G401 (cell line): ENCODE data around the gene EAF1. TPM values are rescaled to one million over a fixed set of nuclear protein-coding genes. Genes with fewer than 3 reads are reported as not detected.
"Not testable (repeated sequence)": the region's sequence is repeated elsewhere in the genome, so short reads cannot be mapped to it uniquely, and the experiment has no call there.

ENCODE experiments used
- DNase-seq: peaks from one replicate; pipeline ENCODE4 v3.0.0-alpha.2; 2015; ENCODE audit warnings: low spot score
- in situ Hi-C: cut with HindIII; loops from 2 replicates; pipeline ENCODE4 v1.10.0; 2016; ENCODE audit warnings: low sequenced_read_pairs, mixed read lengths
- total RNA-seq: library from RNA; depleted of rRNA; stranded (reverse); fragments of >200 nt; shearing (Covaris generic); gene quantifications from 2 replicates; pipeline ENCODE4 v1.2.3, GENCODE V29; 2014; rRNA removed

The EAF1 gene
- total RNA-seq, 1 experiment from 2014 or later, result 18.7 TPM

GRCh38 chr3:15470849-15471248 is 43.5 kb downstream of the EAF1 start:
- in situ Hi-C loops, result no loop called here
- DNase-seq, result no peak

GRCh38 chr3:15471861-15472260 is 44.5 kb downstream of the EAF1 start:
- no peak for DNase-seq
- in situ Hi-C loops, result no loop called here

- no peak for DNase-seq
- in situ Hi-C loops, result no loop called here
These were observed 47.8 kb downstream of the EAF1 start for GRCh38 chr3:15475161-15475560.

DNA sequence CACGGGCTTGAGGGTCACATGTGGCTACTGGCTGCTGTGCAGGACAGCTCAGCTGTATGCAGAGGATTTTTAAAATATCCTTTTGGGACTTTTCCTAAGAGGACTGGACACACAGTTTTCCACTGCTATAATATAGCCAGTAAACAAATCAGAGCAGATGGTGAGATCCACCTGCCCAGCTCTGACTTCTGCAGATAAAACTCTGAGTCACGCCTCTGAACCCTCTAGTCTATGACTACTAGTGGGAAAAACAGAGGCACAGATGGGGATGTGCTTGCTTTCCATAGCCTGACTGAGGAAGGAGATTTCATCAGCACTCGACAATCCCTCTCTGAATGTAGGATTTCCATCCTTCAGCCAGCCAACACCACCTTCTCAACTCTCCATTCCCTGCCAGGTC is 49.0 kb downstream of the EAF1 start:
- peak; percentile 83 for DNase-seq
- in situ Hi-C loops, result no loop called here

DNA sequence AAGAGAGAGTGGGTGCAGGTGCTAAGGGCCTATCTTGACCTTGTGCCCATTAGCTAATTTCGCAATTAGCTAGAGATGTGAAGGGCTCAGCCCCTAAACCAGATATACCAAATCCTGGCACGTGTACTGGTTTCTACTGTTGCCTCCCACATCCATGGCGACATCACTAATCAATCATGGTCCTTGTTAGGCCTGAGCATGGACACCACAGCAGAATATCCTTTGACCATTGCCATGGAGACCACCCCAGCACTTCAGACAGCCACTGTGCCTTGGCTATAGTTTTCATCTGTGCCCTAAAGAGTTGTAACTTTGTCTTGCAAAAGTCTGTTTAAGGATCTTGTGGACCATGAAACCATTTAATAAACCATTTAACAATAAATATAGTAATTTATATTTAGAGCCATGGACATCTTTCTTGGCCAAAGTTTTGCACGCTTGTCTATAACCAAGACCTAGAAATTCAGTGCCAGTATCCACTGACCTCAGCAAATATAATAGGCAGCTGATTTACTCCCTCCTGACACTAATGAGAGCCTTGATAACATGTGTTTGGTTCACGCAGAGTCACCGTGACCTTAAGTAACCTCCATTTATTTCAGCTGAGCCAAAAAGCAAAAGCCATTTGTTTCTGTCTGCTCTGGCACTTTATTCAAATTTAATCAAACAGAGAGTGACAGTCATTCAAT is 50.7 kb downstream of the EAF1 start:
- in situ Hi-C loops, result no loop called here

DNA sequence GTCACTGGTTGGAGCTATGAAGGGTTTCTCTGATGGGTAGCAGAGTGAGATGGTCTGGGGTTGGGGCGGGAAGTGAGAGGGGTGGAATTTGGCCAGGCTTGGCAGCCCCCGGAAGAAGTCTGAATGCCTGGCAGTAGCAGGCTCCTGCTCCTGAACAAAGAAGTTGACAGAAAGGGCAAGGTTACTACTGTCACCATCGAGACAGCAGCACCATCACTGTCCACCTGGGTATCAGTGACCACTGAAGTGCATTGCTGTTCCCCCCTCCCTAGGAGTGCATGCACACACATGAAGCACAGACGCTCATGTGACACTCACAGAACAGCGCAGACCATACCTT is 51.2 kb downstream of the EAF1 start:
- no peak for DNase-seq
- in situ Hi-C loops, result no loop called here

More for the DNA sequence above, 50.7 kb downstream of the EAF1 start:
- DNase-seq, result no peak

GRCh38 chr3:15479400-15480224 is 52.2 kb downstream of the EAF1 start:
- no peak for DNase-seq
- in situ Hi-C loops, result no loop called here

DNA sequence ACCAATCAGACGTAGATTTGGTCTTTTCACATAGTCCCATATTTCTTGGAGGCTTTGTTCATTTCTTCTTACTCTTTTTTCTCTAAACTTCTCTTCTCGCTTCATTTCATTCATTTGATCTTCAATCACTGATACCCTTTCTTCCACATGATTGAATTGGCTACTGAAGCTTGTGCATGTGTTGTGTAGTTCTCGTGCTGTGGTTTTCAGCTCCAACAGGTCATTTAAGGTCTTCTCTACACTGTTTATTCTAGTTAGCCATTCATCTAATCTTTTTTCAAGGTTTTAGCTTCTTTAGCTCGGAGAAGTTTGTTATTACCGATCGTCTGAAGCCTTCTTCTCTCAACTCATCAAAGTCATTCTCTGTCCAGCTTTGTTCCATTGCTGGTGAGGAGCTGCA is 57.2 kb downstream of the EAF1 start:
- DNase-seq, in situ Hi-C loops: not testable (repeated sequence)

- DNase-seq, result no peak
- in situ Hi-C loops, result no loop called here
These were observed 58.6 kb downstream of the EAF1 start for GRCh38 chr3:15486020-15486419.

DNA sequence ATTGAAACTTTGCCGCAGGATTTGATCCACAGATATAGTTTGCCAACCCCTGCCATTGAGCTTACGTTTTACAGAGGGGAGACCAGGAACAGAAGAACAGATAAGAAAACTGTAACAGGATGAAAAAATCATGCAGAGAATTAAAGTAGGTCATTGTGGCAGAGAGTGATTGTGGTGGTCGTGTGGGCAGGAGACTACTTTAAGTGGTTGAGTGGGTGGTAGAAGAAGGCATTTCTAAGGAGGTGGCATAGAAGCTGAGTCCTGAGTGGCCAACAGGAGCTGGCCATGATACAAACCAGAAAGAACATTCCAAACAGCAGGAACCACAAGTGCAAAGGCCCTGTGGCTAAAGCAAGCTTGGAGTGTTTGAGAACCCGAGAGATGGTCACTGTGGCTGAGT is 59.6 kb downstream of the EAF1 start:
- no peak for DNase-seq
- in situ Hi-C loops, result no loop called here

DNA sequence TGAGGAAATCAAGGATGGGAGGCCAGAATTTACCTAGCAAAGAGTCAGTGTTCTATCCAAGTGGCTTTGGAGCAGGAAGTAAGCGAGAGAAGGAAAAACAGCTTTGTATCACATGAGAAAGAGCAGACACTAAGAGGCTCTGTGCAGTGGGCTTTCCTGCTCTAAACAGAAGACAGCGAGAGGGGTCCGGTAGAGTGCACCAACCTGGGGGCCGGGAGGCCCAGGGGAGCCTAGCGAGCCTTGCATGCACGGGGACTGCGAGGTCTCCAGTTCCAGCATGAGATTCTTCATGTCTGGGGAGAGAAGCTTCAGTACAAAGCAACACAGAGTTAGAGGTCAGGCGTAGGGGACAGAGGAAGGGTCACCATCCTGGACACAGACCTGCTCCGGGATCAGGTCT is 60.6 kb downstream of the EAF1 start:
- no peak for DNase-seq

DNA sequence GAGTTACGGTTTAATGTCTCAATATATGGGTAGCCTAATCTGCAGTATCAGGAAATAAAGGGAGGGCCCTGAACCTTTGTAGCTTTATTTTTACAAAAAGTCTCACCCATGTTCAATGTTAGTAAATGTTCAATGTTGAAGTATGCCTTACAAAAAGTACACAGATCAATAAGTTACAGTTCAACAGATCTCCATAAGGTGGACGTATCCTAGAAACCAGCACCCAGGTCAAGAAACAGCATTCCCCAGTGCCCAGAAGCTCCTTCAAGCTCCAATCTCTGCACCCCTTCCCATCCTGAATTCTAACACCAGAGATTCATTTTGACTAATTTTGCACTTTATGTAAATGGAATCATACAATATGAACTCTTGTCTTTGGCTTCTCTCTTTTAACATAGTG is 62.8 kb downstream of the EAF1 start:
- DNase-seq, result no peak
- in situ Hi-C loops, result no loop called here

More for the DNA sequence above, 60.6 kb downstream of the EAF1 start:
- in situ Hi-C loops, result no loop called here

DNA sequence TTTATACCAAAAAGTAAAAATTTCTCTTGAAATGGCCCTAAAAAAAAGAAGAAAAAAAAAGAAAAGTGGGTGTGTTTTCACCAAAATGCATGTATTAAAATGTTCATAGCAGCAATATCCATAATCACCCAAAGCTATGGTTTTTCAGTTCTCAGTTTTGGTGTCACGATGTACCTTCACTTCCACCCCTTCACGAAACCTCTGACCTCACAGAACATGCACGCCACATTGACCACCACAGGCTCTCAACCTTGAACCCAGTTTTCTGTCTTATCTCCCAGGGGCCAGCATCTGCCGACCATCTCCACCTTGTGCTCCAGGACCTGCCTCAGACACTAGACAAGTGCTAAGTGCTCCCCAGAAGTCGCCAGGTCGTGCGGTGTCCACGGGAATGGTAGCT is 63.7 kb downstream of the EAF1 start:
- in situ Hi-C loops, result no loop called here
- no peak for DNase-seq

Other genes with a start within 250 kb of the EAF1 start
- gene CAPN7, start 221.4 kb upstream of the EAF1 start, total RNA-seq, result 17.1 and 26.9 TPM in 2 replicates
- 5.1 and 5.6 TPM in 2 replicates for gene SH3BP5, start 95.0 kb upstream of the EAF1 start, total RNA-seq
- 23.3 and 61.3 TPM in 2 replicates for gene METTL6, start 54 bp upstream of the EAF1 start, total RNA-seq
- gene COLQ, start 94.1 kb downstream of the EAF1 start, total RNA-seq, result 0.17 and 0.68 TPM in 2 replicates
- 15.0 and 17.4 TPM in 2 replicates for gene HACL1, start 174.0 kb downstream of the EAF1 start, total RNA-seq
- gene BTD, start 174.1 kb downstream of the EAF1 start, total RNA-seq, result 3.3 and 10.4 TPM in 2 replicates